Lower leg skin (tissue), 3 donors: ENCODE results near the gene ANO7.

ENCODE experiments used
- CTCF ChIP-seq, 3 donors: fragments of 450-650 bp; IDR thresholded peaks; one replicate each; pipeline ENCODE4 v1.5.1; 2016; ENCODE audit warnings: antibody characterized with exemption in 3 of 3, mild to moderate bottlenecking in 3 of 3, moderate library complexity in 2 of 3
- POLR2A ChIP-seq, 2 donors: fragments of 450-650 bp; IDR thresholded peaks; one replicate each; pipeline ENCODE4 v1.6.1; 2016 to 2017; ENCODE audit warnings: antibody characterized with exemption in 2 of 2, mild to moderate bottlenecking in 1 of 2, moderate library complexity in 1 of 2

GRCh38 chr2:241188361-241189092 lies at the start of gene ANO7:
- TF ChIP-seq CTCF (IDR thresholded peaks at IDR 0.05) (no peak), POLR2A (IDR thresholded peaks at IDR 0.05) (no peak)
